DOHH2 (cell line): ENCODE data around the gene AFF1.
"Not testable (repeated sequence)": the region's sequence is repeated elsewhere in the genome, so short reads cannot be mapped to it uniquely, and the experiment has no call there.

Source experiments
- H3F3A ChIP-seq: fragments of 200-600 bp; sonication (generic), shearing (Covaris generic); 2 replicates; pipeline ENCODE4 v1.6.0; 2016; ENCODE audit warnings: antibody characterized with exemption, mild to moderate bottlenecking; ENCODE audit not compliant: control insufficient read depth, insufficient read depth
- H3K27ac ChIP-seq: fragments of 200-600 bp; sonication (generic); 2 replicates; pipeline ENCODE4 v1.5.1; 2014; ENCODE audit warnings: low read depth, mild to moderate bottlenecking, low read length, moderate library complexity
- H3K27me3 ChIP-seq: fragments of 200-600 bp; sonication (generic); 2 replicates; pipeline ENCODE4 v1.6.1; 2014; ENCODE audit warnings: mild to moderate bottlenecking, low read length, mixed read lengths; ENCODE audit not compliant: control insufficient read depth
- H3K36me3 ChIP-seq: fragments of 200-600 bp; sonication (generic); 2 replicates; pipeline ENCODE4 v1.6.1; 2014; ENCODE audit warnings: mild to moderate bottlenecking, low read length, moderate library complexity, mixed read lengths; ENCODE audit not compliant: control insufficient read depth
- H3K4me1 ChIP-seq: fragments of 200-600 bp; sonication (generic); 2 replicates; pipeline ENCODE4 v1.6.1; 2014; ENCODE audit warnings: mild to moderate bottlenecking, low read length, mixed read lengths; ENCODE audit not compliant: control insufficient read depth
- H3K4me2 ChIP-seq: fragments of 200-600 bp; sonication (generic); 2 replicates; pipeline ENCODE4 v1.6.0; 2014; ENCODE audit warnings: mild to moderate bottlenecking, low read length, moderate library complexity
- H3K4me3 ChIP-seq: fragments of 200-600 bp; sonication (generic); 2 replicates; pipeline ENCODE4 v1.5.1; 2014; ENCODE audit warnings: mild to moderate bottlenecking, low read length, mixed read lengths
- H3K79me2 ChIP-seq: fragments of 200-600 bp; sonication (generic); 2 replicates; pipeline ENCODE4 v1.6.1; 2014; ENCODE audit warnings: mild to moderate bottlenecking, low read length, mixed read lengths; ENCODE audit not compliant: control insufficient read depth
- H3K9me2 ChIP-seq: fragments of 200-600 bp; sonication (generic); replicated peaks from 2 replicates; pipeline ENCODE4 v1.6.1; 2014; ENCODE audit warnings: mild to moderate bottlenecking, low read length, mixed read lengths; ENCODE audit not compliant: control insufficient read depth
- H3K9me3 ChIP-seq: fragments of 200-600 bp; sonication (generic); 2 replicates; pipeline ENCODE4 v1.6.1; 2014; ENCODE audit warnings: antibody characterized with exemption, low read length, mixed read lengths; ENCODE audit not compliant: control insufficient read depth, insufficient read depth
- H4K20me1 ChIP-seq: fragments of 200-600 bp; sonication (generic); 2 replicates; pipeline ENCODE4 v1.6.0; 2014; ENCODE audit warnings: low read depth, mild to moderate bottlenecking, antibody characterized with exemption, low read length, moderate library complexity; ENCODE audit not compliant: control insufficient read depth, insufficient read depth
- CTCF ChIP-seq: fragments of 200-600 bp; sonication (generic); IDR thresholded peaks from one replicate; pipeline ENCODE4 v1.5.1; 2014; ENCODE audit warnings: antibody characterized with exemption, mild to moderate bottlenecking, low read depth, low read length; ENCODE audit not compliant: poor library complexity, severe bottlenecking
- EZH2phosphoT487 ChIP-seq: fragments of 200-600 bp; sonication (generic); IDR thresholded peaks from 2 replicates; pipeline ENCODE4 v1.6.1; 2017; ENCODE audit warnings: borderline replicate concordance, mild to moderate bottlenecking, antibody characterized with exemption, low read length, moderate library complexity, mixed read lengths

AFF1 gene

GRCh38 chr4:87134122-87134521 lies 199.3 kb downstream of the AFF1 start:
- H3K27me3 ChIP-seq = no peaks in the 10 kb centered on the region
- no peaks in the 10 kb centered on the region for H4K20me1 ChIP-seq
- H3K36me3 ChIP-seq = peaks cover 20% of the 10 kb centered on the region

GRCh38 chr4:87141428-87141827 lies 206.6 kb downstream of the AFF1 start:
- TF ChIP-seq CTCF (no peak), EZH2phosphoT487 (no peak)
- no peaks in the 10 kb centered on the region for H4K20me1 ChIP-seq
- no peak overlapping the region for H3K27ac ChIP-seq
- no peaks in the 10 kb centered on the region for H3F3A ChIP-seq
- H3K79me2 ChIP-seq = no peaks in the 10 kb centered on the region
- no peaks in the 10 kb centered on the region for H3K9me3 ChIP-seq
- H3K9me2 ChIP-seq = no peaks in the 10 kb centered on the region
- 0 out of 2 replicates have a peak, but pooled peaks cover 3% of the 10 kb centered on the region for H3K4me1 ChIP-seq
- H3K27me3 ChIP-seq = no peaks in the 10 kb centered on the region
- H3K36me3 ChIP-seq = no peaks in the 10 kb centered on the region
- no peak overlapping the region for H3K4me3 ChIP-seq
- H3K4me2 ChIP-seq = no peak overlapping the region

More at GRCh38 chr4:87134122-87134521, 199.3 kb downstream of the AFF1 start:
- Histone ChIP-seq H3K79me2 (no peaks in the 10 kb centered on the region), H3F3A (no peaks in the 10 kb centered on the region), H3K9me2 (no peaks in the 10 kb centered on the region), H3K4me3 (no peak overlapping the region), H3K9me3 (no peaks in the 10 kb centered on the region), H3K4me2 (no peak overlapping the region), H3K4me1 (0 out of 2 replicates have a peak, but pooled peaks cover 3% of the 10 kb centered on the region), H3K27ac (no peak overlapping the region)
- TF ChIP-seq CTCF = no peak
- no peak for TF ChIP-seq EZH2phosphoT487

- H3K27me3 ChIP-seq = no peaks in the 10 kb centered on the region
- no peak overlapping the region for H3K27ac ChIP-seq
- no peak overlapping the region for H3K4me2 ChIP-seq
- H3F3A ChIP-seq = no peaks in the 10 kb centered on the region
- H3K9me3 ChIP-seq = no peaks in the 10 kb centered on the region
- 0 out of 2 replicates have a peak, but pooled peaks cover 3% of the 10 kb centered on the region for H3K4me1 ChIP-seq
- H4K20me1 ChIP-seq = no peaks in the 10 kb centered on the region
- no peaks in the 10 kb centered on the region for H3K36me3 ChIP-seq
- no peak for TF ChIP-seq EZH2phosphoT487
- TF ChIP-seq CTCF = no peak
- no peak overlapping the region for H3K4me3 ChIP-seq
- no peaks in the 10 kb centered on the region for H3K79me2 ChIP-seq
- H3K9me2 ChIP-seq = no peaks in the 10 kb centered on the region
These were observed 209.5 kb downstream of the AFF1 start for GRCh38 chr4:87144356-87144755.

- H3K9me3 ChIP-seq, H3K9me2 ChIP-seq, H3K27ac ChIP-seq, H3K4me2 ChIP-seq, H3K36me3 ChIP-seq, H3K79me2 ChIP-seq, H3K4me3 ChIP-seq, H3F3A ChIP-seq, H4K20me1 ChIP-seq, H3K4me1 ChIP-seq, H3K27me3 ChIP-seq: not testable (repeated sequence)
These were observed 211.1 kb downstream of the AFF1 start for GRCh38 chr4:87145934-87146333.
